IPS-NIHi11 (cell line): ENCODE measurements around the gene PCDHGA2.
"Not testable (repeated sequence)": the region's sequence is repeated elsewhere in the genome, so short reads cannot be mapped to it uniquely, and the experiment has no call there.

Experiments
- DNase-seq: peaks from one replicate; pipeline ENCODE4 v3.0.0; 2012; ENCODE audit warnings: mixed read lengths, low spot score

The PCDHGA2 gene

DNA sequence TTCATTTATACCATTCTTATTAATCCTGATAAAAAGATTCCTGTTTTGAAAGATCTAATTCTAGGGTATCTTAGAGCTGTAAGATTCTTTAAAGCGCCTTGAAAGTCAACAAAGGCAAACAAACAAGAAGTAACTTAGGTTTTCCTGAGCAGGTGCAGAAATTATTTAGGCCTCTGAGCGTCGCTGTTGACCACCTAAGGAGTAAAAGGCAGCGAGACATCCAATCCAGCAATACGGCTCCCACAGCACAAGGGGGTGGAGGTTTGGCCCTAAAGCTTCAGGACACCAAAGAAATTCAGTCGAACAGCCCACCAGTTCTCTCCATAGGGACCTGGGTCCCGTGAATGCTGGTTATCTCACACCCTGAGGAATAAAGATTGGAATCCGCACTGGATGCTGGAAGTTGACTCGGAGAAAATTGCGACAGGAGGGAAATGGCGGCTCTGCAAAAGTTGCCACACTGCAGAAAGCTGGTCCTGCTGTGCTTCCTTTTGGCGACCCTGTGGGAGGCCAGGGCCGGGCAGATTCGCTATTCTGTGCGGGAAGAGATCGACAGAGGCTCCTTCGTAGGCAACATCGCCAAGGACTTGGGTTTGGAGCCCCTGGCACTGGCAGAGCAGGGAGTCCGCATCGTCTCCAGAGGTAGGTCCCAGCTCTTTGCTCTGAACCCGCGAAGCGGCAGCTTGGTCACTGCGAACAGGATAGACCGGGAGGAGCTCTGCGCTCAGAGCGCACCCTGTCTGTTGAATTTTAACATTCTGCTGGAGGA, at the start of gene PCDHGA2:
TSS of gene PCDHGA2 (plus strand) at position 223 of the 769 bp plus-strand sequence.
- DNase-seq, result peak; percentile 48

DNA sequence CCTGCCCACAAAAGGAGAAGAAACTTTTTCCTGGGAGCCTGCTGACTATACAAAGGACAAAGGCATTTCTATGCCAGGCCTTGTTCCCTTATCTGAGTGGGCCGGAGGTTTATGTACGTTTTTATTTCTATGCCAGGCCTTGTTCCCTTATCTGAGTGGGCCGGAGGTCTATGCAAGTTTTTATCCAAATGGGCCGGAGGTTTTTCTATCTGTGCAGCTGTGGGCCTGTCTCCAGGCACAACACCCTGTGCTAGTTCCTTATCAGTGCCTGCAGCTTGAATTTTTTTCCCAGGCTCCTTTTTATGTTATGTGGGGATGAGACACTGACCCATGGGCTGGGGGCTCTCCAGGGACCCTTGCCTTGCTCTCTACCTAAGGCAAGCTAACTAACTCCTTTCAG, 40.2 kb upstream of the PCDHGA2 start:
- no peak for DNase-seq

DNA sequence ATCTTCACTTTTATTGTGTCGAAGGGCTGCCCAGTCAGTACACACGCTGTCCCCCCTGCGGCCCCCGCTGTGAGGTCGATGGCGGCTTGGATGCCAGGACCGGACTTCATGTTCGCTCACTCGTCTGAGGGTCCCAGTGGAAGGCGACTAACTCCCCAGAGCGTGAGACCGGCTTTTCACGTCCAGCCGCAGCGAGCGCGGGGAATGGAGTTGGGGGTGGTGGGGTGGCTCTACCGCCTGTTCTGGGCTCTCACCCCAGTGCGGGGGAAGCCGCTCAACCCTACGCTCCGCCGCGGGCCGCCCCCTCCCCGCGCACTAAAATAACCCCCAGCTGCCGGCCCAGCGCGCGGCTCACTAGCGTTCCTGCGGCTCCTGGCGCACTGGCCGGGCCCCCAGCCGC, 34.8 kb upstream of the PCDHGA2 start, which contains the start of gene SLC25A2:
TSS of gene SLC25A2 (minus strand) at position 294 of the 400 bp plus-strand sequence. CDS start at position 110, 184 bp downstream.
- no peak for DNase-seq

DNA sequence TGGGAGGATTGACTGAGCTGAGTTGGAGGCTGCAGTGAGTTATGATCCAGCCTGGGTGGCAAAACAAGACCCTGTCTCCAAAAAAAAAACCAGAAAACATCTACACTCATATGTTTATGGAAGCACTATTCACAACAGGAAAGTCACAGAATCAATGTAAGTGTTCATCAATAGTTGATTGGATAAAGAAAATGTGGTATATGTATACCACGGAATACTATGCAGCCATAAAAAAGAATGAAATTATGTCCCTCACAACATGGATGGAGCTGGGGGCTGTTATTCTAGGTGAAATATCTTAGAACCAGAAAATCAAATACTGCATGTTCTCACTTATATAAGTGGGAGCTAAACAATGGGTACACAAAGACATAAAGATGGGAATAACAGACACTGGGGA, 31.9 kb upstream of the PCDHGA2 start:
- DNase-seq, result no peak

DNA sequence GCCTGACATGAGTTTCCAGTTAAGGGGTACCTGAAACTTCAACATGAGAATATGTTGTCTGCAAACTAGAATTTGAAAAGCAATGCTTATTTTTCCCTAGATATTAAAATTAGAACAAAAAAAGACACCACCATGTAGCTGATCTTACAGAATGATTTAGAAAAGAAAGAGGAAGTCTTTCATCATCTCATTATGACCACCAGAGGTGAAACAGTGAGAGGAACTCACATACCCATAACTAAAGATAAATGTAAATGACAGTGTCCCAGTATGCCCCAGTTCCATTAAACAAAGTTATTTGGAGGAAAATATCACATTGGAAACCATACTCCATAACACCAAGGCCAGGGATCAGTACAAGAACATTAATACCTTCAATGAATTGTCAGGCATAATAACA, 24.8 kb upstream of the PCDHGA2 start:
- DNase-seq, result no peak

DNA sequence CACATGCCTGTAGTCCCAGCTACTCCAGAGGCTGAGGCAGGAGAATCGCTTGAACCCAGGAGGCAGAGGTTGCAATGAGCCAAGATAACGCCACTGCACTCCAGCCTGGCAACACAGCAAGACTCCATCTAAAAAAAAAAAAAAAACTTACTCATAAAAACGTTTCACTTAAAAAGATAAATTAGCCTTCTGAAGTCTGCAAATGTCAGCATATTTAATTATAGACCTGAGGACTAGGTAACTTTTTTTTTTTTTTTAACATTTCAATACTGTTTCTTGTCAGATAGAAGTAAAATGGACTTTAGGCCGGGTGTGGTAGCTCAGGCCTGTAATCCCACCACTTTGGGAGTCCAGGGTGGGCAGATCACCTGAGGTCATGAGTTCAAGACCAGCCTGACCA, 21.6 kb upstream of the PCDHGA2 start:
- not testable (repeated sequence) for DNase-seq

DNA sequence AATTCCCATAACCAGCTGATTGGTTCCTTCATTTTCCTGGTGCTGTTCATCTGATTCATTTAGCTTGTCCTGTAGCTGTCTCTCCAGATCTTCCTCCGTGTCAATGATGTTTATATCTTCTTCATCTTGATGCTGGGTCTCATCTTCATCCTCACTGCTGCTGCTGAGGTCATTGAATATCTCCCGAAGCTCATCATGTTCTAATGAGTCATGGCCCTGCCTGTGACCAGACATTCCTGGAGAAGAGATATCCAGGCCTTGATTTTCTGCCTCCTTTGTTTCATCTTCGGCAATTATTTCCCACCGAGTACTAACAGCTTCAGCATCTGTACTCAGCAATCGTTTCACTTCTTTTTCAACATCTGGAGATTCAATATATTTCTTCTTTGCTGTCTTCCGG, 19.4 kb upstream of the PCDHGA2 start:
- no peak for DNase-seq

DNA sequence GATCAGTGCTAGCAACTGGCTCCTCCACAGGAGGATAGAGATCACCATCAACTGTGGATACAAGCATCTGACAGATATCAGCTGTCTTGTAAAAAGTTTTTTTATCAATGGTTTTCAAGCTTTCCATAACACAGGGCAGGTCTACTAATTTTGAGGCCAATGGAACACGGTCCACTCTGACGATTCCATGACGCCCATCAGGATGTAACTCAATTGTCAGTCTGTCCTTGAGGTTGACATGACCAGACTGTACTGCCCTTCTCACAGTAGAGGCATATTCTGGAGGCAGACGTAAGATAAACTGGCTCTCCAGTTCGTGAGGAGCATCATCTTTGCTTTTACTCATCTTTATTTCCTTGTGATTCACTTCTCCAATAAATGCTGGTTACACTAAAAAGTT, 18.9 kb upstream of the PCDHGA2 start:
- no peak for DNase-seq

DNA sequence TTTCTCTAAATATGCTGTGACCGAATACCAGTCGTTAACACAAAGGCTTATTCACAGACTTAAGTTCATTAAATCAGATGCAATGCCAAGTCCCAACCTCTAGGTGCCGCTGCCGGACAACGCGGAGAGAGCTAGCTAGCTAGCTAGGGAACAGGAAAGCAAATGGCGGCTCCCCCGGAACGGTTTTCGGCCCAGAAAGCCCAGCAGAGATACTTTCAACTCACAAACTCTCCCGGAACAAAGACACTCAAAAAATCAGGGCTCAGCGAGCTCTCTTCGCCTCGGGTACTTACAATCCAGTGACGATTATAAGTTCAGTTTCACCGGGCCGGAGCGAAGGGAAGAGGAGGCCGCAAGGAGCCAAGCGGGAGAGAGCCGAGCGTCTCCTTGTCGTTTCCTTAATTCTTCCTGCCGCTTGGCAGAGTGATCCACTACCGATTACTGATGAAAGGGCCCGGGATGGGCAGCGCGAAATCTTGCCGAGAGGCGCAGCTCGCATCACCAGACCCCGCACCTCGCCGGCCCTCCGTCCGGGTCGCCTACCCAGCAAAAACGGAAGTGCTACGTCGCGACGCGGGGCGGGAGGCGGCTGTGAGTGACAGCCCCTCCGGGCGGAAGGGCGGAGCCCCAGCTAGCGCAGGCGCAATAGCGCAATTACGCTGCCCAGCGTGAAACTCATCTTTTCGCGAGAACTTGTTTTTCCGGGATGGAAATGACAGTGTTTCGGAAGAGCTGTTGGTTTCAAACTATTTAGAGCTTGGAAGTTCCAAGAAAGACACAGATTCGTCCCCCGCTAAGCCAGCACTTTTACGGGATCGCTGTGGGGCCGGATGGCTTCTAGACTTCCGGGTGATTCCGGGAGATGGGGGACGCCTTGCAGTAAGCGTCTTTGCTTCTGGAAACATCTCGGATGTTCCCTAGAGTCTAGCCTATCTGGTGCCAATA, 18.1 kb upstream of the PCDHGA2 start, which contains the start of gene TAF7:
TSS of gene TAF7 (minus strand) at position 560 of the 945 bp plus-strand sequence. CDS start 740 bp downstream, outside the sequence.
- DNase-seq, result peak; percentile 92

DNA sequence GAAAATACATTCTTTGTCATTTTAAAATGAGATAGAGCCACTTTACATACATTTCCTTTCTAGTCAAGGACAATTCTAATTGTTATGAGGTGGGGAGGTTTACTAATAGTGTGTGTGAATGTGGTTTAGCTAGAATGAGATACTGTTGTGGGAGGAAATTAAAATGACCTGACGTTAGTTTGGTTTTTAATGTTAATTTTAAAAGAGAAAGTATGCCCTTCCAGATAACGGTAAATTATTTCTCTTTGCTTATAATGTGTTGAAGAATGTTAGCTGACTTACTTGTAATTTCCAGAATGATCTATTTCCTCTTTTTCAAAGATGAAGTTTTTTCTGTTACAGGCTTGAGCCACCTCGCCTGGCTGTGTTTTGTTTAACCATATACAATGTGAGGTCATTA, 16.3 kb upstream of the PCDHGA2 start:
- no peak for DNase-seq

DNA sequence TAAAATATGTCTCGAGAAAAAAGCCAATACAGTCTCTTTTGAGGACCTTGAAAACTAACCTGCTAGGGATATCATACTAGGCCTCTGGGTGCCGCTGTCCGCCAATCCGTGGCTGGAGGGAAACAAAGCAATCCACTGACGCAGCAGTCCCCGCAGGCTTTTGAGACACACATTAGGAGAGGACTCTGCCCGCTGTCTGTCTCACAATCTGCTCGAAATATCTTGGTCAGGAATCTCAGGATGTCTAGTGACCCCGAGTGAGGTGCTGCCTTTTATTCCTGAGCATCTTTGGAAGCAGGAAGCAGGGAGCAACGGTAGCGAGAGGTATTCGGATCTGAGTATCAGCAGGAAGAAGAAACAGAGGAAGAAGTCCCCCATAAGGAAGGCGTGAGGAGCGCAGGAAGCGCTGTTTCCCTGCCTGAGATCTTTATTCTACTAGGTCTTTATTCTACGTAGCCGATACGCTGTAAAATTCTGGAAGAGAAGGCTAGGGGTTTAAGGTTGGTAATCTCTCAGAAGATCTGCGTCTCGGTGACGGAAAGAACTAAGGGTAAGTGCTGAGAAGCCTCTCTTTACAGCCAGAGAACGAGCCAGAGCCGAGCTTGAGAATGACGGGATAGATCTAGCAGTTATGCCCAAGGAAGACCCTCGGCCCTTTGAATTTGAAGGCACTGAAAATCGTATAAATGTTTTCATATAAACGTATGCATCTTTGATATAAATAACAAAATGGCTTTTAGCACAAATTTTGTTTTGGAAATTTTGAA, 12.3 kb upstream of the PCDHGA2 start:
- DNase-seq, result peak; percentile 63

DNA sequence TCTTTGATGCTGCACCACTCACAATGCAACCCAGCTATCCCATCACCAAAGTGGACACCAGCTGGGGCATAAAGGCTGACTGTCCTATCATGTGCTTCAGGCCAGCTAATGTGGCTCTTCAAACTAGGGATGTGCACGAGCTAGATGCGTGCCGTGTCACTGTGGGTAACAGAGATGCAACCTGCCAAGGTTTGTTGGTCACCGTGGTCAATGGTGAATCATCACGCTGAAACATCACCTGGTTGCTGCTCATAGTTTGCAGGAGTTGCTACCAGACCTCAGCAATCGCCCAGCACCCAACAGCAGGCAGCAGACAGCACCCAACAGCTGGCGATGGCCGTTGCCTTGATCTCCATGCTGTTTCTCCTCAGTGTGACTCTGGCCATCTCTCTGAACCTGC, 10.3 kb upstream of the PCDHGA2 start:
- no peak for DNase-seq

DNA sequence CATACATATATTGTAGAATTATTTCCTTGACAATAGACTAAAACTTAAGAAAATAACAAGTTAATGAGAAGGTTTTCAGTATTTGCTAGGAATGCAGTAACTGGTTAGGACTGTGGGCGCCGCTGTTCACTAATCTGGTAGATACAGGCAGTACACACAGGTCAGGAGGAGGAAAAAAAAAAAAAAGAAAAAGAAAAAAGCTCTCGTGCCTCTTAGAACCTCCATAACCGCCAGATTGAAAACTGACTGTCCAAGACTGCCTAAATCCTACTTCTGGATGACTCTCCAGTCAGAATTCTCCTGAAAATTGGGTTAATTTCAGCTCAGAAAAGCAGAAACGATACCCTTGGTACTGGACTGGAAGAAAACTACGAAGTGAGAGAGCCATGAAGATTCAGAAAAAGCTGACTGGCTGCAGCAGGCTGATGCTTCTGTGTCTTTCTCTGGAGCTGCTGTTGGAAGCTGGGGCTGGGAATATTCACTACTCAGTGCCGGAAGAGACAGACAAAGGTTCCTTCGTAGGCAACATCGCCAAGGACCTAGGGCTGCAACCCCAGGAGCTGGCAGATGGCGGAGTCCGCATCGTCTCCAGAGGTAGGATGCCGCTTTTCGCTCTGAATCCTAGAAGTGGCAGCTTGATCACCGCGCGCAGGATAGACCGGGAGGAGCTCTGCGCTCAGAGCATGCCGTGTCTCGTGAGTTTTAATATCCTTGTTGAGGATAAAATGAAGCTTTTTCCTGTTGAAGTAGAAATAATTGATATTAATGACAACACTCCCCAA, 8.1 kb upstream of the PCDHGA2 start, which contains the start of gene PCDHGA1:
TSS of gene PCDHGA1 (plus strand) at position 216 of the 782 bp plus-strand sequence.
- peak; percentile 37 for DNase-seq

DNA sequence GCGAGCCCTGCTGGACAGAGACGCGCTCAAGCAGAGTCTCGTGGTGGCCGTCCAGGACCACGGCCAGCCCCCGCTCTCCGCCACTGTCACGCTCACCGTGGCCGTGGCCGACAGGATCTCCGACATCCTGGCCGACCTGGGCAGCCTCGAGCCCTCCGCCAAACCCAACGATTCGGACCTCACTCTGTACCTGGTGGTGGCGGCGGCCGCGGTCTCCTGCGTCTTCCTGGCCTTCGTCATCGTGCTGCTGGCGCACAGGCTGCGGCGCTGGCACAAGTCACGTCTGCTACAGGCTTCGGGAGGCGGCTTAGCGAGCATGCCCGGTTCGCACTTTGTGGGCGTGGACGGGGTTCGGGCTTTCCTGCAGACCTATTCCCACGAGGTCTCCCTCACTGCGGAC, 6.0 kb upstream of the PCDHGA2 start:
- DNase-seq, result not testable (repeated sequence)

DNA sequence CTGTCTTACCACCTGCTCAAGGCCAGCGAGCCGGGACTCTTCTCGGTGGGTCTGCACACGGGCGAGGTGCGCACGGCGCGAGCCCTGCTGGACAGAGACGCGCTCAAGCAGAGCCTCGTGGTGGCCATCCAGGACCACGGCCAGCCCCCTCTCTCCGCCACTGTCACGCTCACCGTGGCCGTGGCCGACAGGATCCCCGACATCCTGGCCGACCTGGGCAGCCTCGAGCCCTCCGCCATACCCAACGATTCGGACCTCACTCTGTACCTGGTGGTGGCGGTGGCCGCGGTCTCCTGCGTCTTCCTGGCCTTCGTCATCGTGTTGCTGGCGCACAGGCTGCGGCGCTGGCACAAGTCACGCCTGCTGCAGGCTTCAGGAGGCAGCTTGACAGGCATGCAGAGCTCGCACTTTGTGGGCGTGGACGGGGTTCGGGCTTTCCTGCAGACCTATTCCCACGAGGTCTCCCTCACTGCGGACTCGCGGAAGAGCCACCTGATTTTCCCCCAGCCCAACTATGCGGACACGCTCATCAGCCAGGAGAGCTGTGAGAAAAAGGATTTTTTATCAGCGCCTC, 2.3 kb downstream of the PCDHGA2 start:
- not testable (repeated sequence) for DNase-seq

DNA sequence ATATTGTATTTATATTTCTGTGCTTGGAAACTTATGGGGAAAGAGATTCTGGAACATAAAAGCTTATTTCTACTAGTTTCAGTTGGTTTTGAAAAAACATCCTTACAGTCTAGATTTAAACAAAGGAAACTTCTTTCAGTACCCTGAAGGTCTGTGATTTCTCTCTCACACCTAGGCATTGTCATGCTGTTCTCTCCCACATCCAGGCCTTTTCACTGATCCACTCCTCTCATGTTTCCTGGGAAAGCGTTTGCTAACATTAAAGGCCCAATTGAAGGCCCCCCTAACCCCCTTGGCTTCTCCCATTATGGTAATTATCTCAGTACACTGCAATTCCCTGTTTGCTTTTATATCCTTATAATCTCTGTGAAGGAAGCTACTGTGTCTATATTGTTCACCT, 4.2 kb downstream of the PCDHGA2 start:
- DNase-seq, result no peak

DNA sequence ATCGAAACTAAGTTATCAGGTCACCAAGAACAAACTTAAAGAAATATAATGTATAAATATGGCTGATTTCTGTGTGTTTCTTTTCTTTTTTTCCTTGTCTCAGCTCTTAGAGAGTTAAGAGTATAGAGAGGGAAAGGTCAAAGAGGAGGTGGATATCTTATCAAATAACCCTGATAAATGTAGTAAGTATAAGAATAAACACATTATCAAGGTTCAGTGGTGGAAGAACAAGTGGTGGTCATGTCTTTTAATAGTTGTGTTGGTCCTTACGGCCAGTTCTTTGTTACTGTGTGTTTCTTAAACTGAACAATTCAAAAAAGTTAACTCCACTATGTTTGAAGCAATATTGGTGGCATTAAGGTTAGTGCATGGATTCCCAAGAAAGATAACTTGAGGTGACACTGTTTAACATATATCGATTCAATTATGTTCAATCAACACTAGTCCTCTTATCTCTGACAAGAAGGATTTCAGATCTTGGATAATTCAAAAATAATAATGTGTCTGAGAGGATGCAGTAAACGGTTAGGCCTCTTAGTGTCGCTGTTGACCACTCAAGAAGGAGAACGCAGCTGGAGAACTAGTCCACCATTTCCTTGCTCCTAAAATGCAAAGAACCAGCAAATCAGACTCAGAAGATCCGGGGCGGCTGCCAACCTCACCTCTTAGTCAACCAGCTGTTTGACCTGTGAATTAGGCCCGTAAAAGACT, 4.8 kb downstream of the PCDHGA2 start, which contains the start of gene PCDHGA3:
TSS of gene PCDHGA3 (plus strand) at position 588 of the 711 bp plus-strand sequence. CDS start 205 bp downstream, outside the sequence.
- DNase-seq, result peak; percentile 43

DNA sequence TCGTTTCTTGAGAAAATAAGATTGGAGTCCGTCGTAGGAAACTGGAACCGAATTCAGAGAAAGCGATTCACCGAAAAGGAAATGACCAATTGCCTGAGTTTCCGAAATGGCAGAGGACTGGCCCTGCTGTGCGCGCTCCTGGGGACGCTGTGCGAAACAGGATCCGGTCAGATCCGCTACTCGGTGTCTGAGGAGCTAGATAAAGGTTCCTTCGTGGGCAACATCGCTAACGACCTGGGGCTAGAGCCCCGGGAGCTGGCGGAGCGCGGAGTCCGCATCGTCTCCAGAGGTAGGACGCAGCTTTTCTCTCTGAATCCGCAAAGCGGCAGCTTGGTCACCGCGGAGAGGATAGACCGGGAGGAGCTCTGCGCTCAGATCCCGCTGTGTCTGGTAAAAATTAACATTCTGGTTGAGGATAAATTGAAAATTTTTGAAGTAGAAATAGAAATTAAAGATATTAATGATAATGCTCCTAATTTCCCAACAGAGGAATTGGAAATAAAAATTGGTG, 5.4 kb downstream of the PCDHGA2 start:
- DNase-seq, result no peak

DNA sequence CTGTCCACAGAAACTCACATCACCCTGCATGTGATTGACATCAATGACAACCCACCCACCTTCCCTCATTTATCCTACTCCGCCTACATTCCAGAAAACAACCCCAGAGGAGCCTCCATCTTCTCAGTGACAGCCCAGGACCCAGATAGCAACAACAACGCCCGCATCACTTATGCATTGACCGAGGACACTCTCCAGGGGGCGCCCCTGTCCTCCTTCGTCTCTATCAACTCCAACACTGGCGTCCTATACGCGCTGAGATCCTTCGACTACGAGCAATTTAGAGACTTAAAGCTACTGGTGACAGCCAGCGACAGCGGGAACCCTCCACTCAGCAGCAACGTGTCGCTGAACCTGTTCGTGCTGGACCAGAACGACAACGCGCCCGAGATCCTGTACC, 6.8 kb downstream of the PCDHGA2 start:
- DNase-seq, result no peak

DNA sequence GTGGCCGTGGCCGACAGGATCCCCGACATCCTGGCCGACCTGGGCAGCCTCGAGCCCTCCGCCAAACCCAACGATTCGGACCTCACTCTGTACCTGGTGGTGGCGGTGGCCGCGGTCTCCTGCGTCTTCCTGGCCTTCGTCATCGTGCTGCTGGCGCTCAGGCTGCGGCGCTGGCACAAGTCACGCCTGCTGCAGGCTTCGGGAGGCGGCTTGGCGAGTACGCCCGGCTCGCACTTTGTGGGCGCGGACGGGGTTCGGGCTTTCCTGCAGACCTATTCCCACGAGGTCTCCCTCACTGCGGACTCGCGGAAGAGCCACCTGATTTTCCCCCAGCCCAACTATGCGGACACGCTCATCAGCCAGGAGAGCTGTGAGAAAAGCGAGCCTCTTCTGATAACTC, 7.5 kb downstream of the PCDHGA2 start:
- DNase-seq, result not testable (repeated sequence)
